PC-3 (cell line): ENCODE results near the gene SFMBT2. TPM values are rescaled to one million over a fixed set of nuclear protein-coding genes. Genes with fewer than 3 reads are reported as not detected.

Source experiments
- ATAC-seq: fragments of 200-7000 bp; cut with Tn5 transposase; 2 replicates; pipeline ENCODE4 v1.9.1; 2020; ENCODE audit warnings: mild to moderate bottlenecking, moderate library complexity
- BruUV-seq: library from RNA; stranded (reverse); fragments of 400-500 nt; replicated peaks from 2 replicates; lab custom pipeline; 2021; lab: Mats Ljungman, UMichigan
- CTCF ChIA-PET: fragments of 300-600 bp; sonication (Branson Sonifier 250); formaldehyde crosslinking; loops from one replicate; lab custom pipeline; 2022; ENCODE audit warnings: antibody characterized with exemption; lab: Charles Lee
- POLR2A ChIA-PET: fragments of 300-600 bp; sonication (Branson Sonifier 250); formaldehyde crosslinking; loops from one replicate; lab custom pipeline; 2022; ENCODE audit warnings: antibody characterized with exemption; ENCODE audit not compliant: unreplicated experiment; lab: Charles Lee
- DNase-seq: peaks from one replicate; pipeline ENCODE4 v3.0.0-alpha.2; 2015
- H2AFZ ChIP-seq: fragments of 300-600 bp; sonication (generic); 2 replicates; pipeline ENCODE4 v1.6.0; 2016; ENCODE audit warnings: antibody characterized with exemption, low read length
- H3F3A ChIP-seq: fragments of 300-600 bp; sonication (generic); one replicate; pipeline ENCODE4 v1.6.0; 2017; ENCODE audit warnings: antibody characterized with exemption, low read length, control low read depth, mild to moderate bottlenecking; ENCODE audit not compliant: unreplicated experiment
- H3K27ac ChIP-seq: fragments of 300-600 bp; sonication (generic); 2 replicates; pipeline ENCODE4 v1.5.1; 2016; ENCODE audit warnings: mild to moderate bottlenecking, low read length
- H3K27me3 ChIP-seq: fragments of 300-600 bp; sonication (generic); 2 replicates; pipeline ENCODE4 v1.6.1; 2016; ENCODE audit warnings: low read length, mixed read lengths
- H3K36me3 ChIP-seq: fragments of 300-600 bp; sonication (generic); 2 replicates; pipeline ENCODE4 v1.6.1; 2016; ENCODE audit warnings: low read depth, mixed run types, low read length, mixed read lengths
- H3K4me1 ChIP-seq: fragments of 300-600 bp; sonication (generic); 2 replicates; pipeline ENCODE4 v1.5.1; 2016; ENCODE audit warnings: low read length; ENCODE audit not compliant: insufficient read depth
- H3K4me2 ChIP-seq: fragments of 300-600 bp; sonication (generic); 2 replicates; pipeline ENCODE4 v1.6.0; 2016; ENCODE audit warnings: low read length
- H3K4me3 ChIP-seq: fragments of 300-600 bp; sonication (generic); 2 replicates; pipeline ENCODE4 v1.5.1; 2016; ENCODE audit warnings: mild to moderate bottlenecking, low read length, mixed read lengths
- H3K79me2 ChIP-seq: fragments of 300-600 bp; sonication (generic); 2 replicates; pipeline ENCODE4 v1.6.1; 2017; ENCODE audit warnings: low read length, mixed read lengths
- H3K9ac ChIP-seq: fragments of 300-600 bp; sonication (generic); 2 replicates; pipeline ENCODE4 v1.6.0; 2016; ENCODE audit warnings: mild to moderate bottlenecking, low read length
- H3K9me2 ChIP-seq: fragments of 300-600 bp; sonication (generic); replicated peaks from 2 replicates; pipeline ENCODE4 v1.6.1; 2016; ENCODE audit warnings: mixed run types, low read length, mixed read lengths
- H3K9me3 ChIP-seq: fragments of 300-600 bp; sonication (generic); 2 replicates; pipeline ENCODE4 v1.6.1; 2016; ENCODE audit warnings: low read length, mixed read lengths
- H4K20me1 ChIP-seq: fragments of 300-600 bp; sonication (generic); 2 replicates; pipeline ENCODE4 v1.6.1; 2016; ENCODE audit warnings: low read length, mixed read lengths
- EZH2 ChIP-seq: fragments of 300-600 bp; sonication (generic); IDR thresholded peaks from one replicate; pipeline ENCODE4 v1.6.1; 2017; ENCODE audit warnings: antibody characterized with exemption, mild to moderate bottlenecking, low read length; ENCODE audit not compliant: unreplicated experiment
- EZH2phosphoT487 ChIP-seq: fragments of 300-600 bp; sonication (generic); IDR thresholded peaks from 2 replicates; pipeline ENCODE4 v1.6.1; 2018; ENCODE audit warnings: mild to moderate bottlenecking, antibody characterized with exemption, low read length, borderline replicate concordance
- intact Hi-C: fragments of 100-400 bp; cut with micrococcal nuclease; formaldehyde crosslinking; loops from 2 replicates; pipeline ENCODE4 v1.9.0; 2023
- total RNA-seq: library from RNA; depleted of rRNA; stranded (reverse); fragments of >200 nt; gene quantifications from 2 replicates; pipeline ENCODE4 v1.2.3, GENCODE V29; 2014
- TF ChIP-seq, protein P1 (sequence below): fragments of 300-600 bp; sonication (generic); conservative IDR thresholded peaks from 2 replicates; pipeline ENCODE4 v1.5.1; 2017; ENCODE audit warnings: antibody characterized with exemption, low read depth, mild to moderate bottlenecking, low read length

Gene SFMBT2
- total RNA-seq, 1 experiment from 2014 or later, result 1.9 TPM

DNA sequence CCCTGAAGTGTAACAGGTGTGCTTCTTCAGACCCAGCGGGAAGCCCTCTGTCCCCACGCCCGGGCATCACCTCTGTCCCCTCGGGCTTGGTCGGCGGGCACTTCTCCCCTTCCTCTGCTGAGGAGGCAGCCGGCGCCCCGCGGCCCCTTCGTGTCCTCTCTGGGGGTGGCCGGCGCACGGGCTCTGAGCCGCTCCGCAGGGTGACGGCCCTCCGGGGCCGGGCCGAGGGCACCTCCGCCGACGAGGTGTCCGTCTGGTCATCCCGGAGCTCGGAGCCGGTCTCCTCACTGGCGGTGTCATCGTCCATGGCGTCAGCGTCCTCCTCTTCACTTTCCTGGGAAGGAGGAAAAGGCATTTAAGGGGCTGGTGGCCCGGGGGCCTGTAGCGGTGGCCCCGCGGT lies 239.0 kb downstream of the SFMBT2 start:
- no peaks in the 10 kb centered on the region for H3K27me3 ChIP-seq
- no TSS peak for BruUV-seq
- CTCF ChIA-PET, result no interaction called here

DNA sequence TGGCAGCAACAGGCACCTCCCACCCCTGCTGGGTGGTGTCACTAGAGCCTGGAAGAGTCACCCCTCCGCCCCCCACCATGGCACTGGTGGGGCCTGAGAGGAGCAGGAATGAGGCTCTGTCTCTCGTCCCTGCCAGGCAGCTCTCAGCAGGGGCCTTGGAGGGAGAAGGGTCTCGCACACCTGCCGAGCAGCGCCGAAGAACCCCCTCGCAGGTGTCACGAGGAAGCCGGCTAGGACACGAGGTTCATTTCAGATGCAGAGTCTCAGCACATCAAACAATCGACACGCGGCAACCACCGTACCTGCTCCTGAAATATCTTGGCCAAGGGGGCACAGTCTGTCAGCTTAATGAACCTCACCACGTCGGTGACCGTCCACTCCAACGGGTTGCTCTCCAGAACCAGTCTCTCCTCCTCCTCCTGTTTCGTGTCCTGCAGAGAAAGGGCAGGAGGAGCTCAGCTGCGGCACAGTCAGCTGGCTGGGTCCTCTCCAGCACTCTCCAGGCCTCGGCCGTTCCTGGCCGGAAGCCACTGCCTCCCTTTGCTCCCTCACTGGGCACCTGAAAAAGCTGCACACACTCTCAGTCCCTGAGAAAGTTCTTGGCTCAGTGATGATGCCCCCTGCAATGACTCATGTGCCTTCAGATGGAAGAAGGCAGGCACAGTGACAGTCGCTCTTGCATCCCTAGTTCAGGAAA lies 240.1 kb downstream of the SFMBT2 start:
- no peaks in the 10 kb centered on the region for H3K4me1 ChIP-seq
- ATAC-seq (no peak), DNase-seq (no peak)
- H3K4me3 ChIP-seq, result no peak overlapping the region
- TF ChIP-seq EZH2phosphoT487, result no peak
- TF ChIP-seq, protein P1, sequence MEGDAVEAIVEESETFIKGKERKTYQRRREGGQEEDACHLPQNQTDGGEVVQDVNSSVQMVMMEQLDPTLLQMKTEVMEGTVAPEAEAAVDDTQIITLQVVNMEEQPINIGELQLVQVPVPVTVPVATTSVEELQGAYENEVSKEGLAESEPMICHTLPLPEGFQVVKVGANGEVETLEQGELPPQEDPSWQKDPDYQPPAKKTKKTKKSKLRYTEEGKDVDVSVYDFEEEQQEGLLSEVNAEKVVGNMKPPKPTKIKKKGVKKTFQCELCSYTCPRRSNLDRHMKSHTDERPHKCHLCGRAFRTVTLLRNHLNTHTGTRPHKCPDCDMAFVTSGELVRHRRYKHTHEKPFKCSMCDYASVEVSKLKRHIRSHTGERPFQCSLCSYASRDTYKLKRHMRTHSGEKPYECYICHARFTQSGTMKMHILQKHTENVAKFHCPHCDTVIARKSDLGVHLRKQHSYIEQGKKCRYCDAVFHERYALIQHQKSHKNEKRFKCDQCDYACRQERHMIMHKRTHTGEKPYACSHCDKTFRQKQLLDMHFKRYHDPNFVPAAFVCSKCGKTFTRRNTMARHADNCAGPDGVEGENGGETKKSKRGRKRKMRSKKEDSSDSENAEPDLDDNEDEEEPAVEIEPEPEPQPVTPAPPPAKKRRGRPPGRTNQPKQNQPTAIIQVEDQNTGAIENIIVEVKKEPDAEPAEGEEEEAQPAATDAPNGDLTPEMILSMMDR, result no peak
- no peak for TF ChIP-seq EZH2
- BruUV-seq, result no TSS peak
- no peaks in the 10 kb centered on the region for H3K36me3 ChIP-seq
- no peaks in the 10 kb centered on the region for H3K9me3 ChIP-seq
- POLR2A ChIA-PET, result no interaction called here
- no peaks in the 10 kb centered on the region for H3K27me3 ChIP-seq
- intact Hi-C loops, result no loop called here
- no peaks in the 10 kb centered on the region for H4K20me1 ChIP-seq
- H3K27ac ChIP-seq, result no peak overlapping the region
- no peaks in the 10 kb centered on the region for H3K9me2 ChIP-seq
- H3K9ac ChIP-seq, result no peak overlapping the region
- H2AFZ ChIP-seq, result no peak overlapping the region
- H3F3A ChIP-seq, result no peaks in the 10 kb centered on the region
- CTCF ChIA-PET, result no interaction called here
- no peaks in the 10 kb centered on the region for H3K79me2 ChIP-seq
- no peak overlapping the region for H3K4me2 ChIP-seq

More for the DNA sequence above, 239.0 kb downstream of the SFMBT2 start:
- intact Hi-C loops, result no loop called here
- no peak for ATAC-seq
- no peaks in the 10 kb centered on the region for H3K36me3 ChIP-seq
- H3F3A ChIP-seq, result no peaks in the 10 kb centered on the region
- H2AFZ ChIP-seq, result no peak overlapping the region
- no peak overlapping the region for H3K27ac ChIP-seq
- POLR2A ChIA-PET, result no interaction called here
- no peak overlapping the region for H3K4me3 ChIP-seq
- no peaks in the 10 kb centered on the region for H3K9me3 ChIP-seq
- H4K20me1 ChIP-seq, result no peaks in the 10 kb centered on the region
- no peak overlapping the region for H3K9ac ChIP-seq
- H3K4me2 ChIP-seq, result no peak overlapping the region
- DNase-seq, result no peak
- no peaks in the 10 kb centered on the region for H3K4me1 ChIP-seq
- no peaks in the 10 kb centered on the region for H3K9me2 ChIP-seq
- no peaks in the 10 kb centered on the region for H3K79me2 ChIP-seq
- no peak for TF ChIP-seq EZH2
- no peak for TF ChIP-seq EZH2phosphoT487
- TF ChIP-seq, protein P1, result no peak

DNA sequence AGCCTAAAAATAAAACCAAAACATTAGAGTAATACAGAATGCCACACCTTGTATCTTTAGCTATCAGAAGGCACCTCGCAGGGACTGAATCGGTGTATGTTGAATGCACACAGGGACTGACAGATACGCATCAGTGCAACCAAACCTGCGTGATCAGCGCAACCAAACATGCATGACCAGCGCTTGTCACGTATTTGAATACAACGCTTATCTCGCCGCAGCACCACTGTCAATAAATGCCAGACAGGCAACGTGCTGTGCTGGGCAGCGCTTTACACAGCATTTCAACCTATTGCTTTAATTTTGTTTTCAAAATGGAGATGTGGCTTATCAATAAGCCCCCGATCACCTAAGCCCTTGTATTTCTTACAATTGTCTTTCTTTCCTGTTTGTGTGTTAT lies 242.4 kb downstream of the SFMBT2 start:
- ATAC-seq, result no peak
- CTCF ChIA-PET, result no interaction called here
- H3K36me3 ChIP-seq, result no peaks in the 10 kb centered on the region

More for the DNA sequence above, 242.4 kb downstream of the SFMBT2 start:
- Histone ChIP-seq H3K27me3 (no peaks in the 10 kb centered on the region), H3K4me3 (no peak overlapping the region), H3K9ac (no peak overlapping the region), H3K9me3 (no peaks in the 10 kb centered on the region), H3F3A (no peaks in the 10 kb centered on the region), H3K4me1 (no peaks in the 10 kb centered on the region), H4K20me1 (no peaks in the 10 kb centered on the region), H3K27ac (no peak overlapping the region), H3K79me2 (no peaks in the 10 kb centered on the region), H3K4me2 (no peak overlapping the region), H2AFZ (no peak overlapping the region), H3K9me2 (no peaks in the 10 kb centered on the region)
- POLR2A ChIA-PET, result no interaction called here
- intact Hi-C loops, result no loop called here
- no peak for TF ChIP-seq EZH2phosphoT487
- TF ChIP-seq, protein P1, result no peak
- TF ChIP-seq EZH2, result no peak
- BruUV-seq, result no TSS peak
- no peak for DNase-seq
